KG1 (cell line): ENCODE results near the gene CSNK1E.
A peak's percentile ranks its signal among the peaks of the same experiment; 100 is the strongest.
"Not testable (repeated sequence)": the region's sequence is repeated elsewhere in the genome, so short reads cannot be mapped to it uniquely, and the experiment has no call there.

Experiments used
- DNase-seq: peaks from one replicate; lab custom pipeline; 2025; lab: John Stamatoyannopoulos, UW

CSNK1E gene

GRCh38 chr22:38317122-38317994 lies at the start of gene CSNK1E:
Gene CSNK1E, minus strand, starts transcription at chr22:38317433. Its CDS starts 3,276 bp downstream, at chr22:38314157.
- peak; percentile 11 for DNase-seq

GRCh38 chr22:38365829-38366228 lies 48.6 kb upstream of the CSNK1E start:
- not testable (repeated sequence) for DNase-seq

GRCh38 chr22:38365174-38365573 lies 47.9 kb upstream of the CSNK1E start:
- not testable (repeated sequence) for DNase-seq

- not testable (repeated sequence) for DNase-seq
These were observed 43.3 kb upstream of the CSNK1E start for GRCh38 chr22:38360560-38360959.

- DNase-seq, result not testable (repeated sequence)
These were observed 42.6 kb upstream of the CSNK1E start for GRCh38 chr22:38359817-38360216.

- DNase-seq, result not testable (repeated sequence)
These were observed 40.7 kb upstream of the CSNK1E start for GRCh38 chr22:38357971-38358370.

- no peak for DNase-seq
These were observed 38.0 kb upstream of the CSNK1E start for GRCh38 chr22:38355275-38355674.

- DNase-seq, result no peak
These were observed 36.5 kb upstream of the CSNK1E start for GRCh38 chr22:38353701-38354100.

- DNase-seq, result peak; percentile 10
These were observed 36.0 kb upstream of the CSNK1E start for GRCh38 chr22:38353142-38353629.

- no peak for DNase-seq
These were observed 35.2 kb upstream of the CSNK1E start for GRCh38 chr22:38352436-38352835.

- no peak for DNase-seq
These were observed 33.5 kb upstream of the CSNK1E start for GRCh38 chr22:38350444-38351359.

- DNase-seq, result no peak
These were observed 31.7 kb upstream of the CSNK1E start for GRCh38 chr22:38348751-38349496.

- no peak for DNase-seq
These were observed 30.9 kb upstream of the CSNK1E start for GRCh38 chr22:38347944-38348750.

- no peak for DNase-seq
These were observed 30.1 kb upstream of the CSNK1E start for GRCh38 chr22:38347181-38347943.

GRCh38 chr22:38346506-38346905 lies 29.3 kb upstream of the CSNK1E start:
- no peak for DNase-seq

- no peak for DNase-seq
These were observed 28.5 kb upstream of the CSNK1E start for GRCh38 chr22:38345782-38346181.

GRCh38 chr22:38339893-38340292 lies 22.7 kb upstream of the CSNK1E start:
- DNase-seq, result not testable (repeated sequence)

- peak; percentile 31 for DNase-seq
These were observed 21.6 kb upstream of the CSNK1E start for GRCh38 chr22:38338772-38339379.

GRCh38 chr22:38336699-38337098 lies 19.5 kb upstream of the CSNK1E start:
- no peak for DNase-seq

- no peak for DNase-seq
These were observed 17.8 kb upstream of the CSNK1E start for GRCh38 chr22:38335077-38335476.
